ENCODE data around the gene XCL2.
"Not testable (repeated sequence)": the region's sequence is repeated elsewhere in the genome, so short reads cannot be mapped to it uniquely, and the experiment has no call there.

DNA sequence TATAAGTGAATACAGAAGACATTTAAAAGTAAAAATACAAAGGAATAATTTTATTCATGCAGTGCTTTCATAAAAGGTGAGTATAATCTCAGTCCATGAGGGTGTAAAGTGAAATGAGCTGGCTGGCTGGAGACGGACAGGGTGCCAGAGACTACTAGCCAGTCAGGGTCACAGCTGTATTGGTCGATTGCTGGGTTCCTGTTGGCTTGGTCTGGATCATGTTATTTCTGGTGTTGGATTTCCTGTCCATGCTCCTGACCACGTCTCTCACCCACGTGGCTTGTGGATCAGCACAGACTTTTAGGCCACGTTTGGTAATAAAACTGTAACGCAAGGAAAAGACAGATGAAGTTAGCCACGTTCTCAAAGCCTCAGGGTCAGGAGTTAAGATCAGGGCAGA, 3.0 kb downstream of the XCL2 start:
- not testable (repeated sequence) for TF ChIP-seq EZH2 (IDR thresholded peaks at IDR 0.05; ENCODE audit: borderline replicate concordance, insufficient read depth, low read length, poor library complexity, severe bottlenecking); MXI1 (conservative IDR thresholded peaks at IDR 0.05; ENCODE audit: poor library complexity, severe bottlenecking)

Data from neural cell (in vitro differentiated cells).